HG03439 (cell line): ENCODE data around the gene ERF.

Experiments used
- ATAC-seq: cut with Tn5 transposase; IDR thresholded peaks from one replicate; pipeline ENCODE4 v1.9.1; 2021; ENCODE audit warnings: mild to moderate bottlenecking, moderate library complexity; ENCODE audit not compliant: unreplicated experiment

ERF gene

GRCh38 chr19:42217520-42218437, 37.1 kb downstream of the ERF start, which contains the start of gene DEDD2:
Gene DEDD2 (minus strand): TSS chr19:42217677. CDS start chr19:42217007, 670 bp downstream.
- peak; percentile 76 for ATAC-seq

- ATAC-seq = peak; percentile 15
Measured at GRCh38 chr19:42216653-42217519, 38.0 kb downstream of the ERF start.

- ATAC-seq = no peak
Measured at GRCh38 chr19:42214810-42215485, 40.0 kb downstream of the ERF start.

GRCh38 chr19:42212886-42213285, 42.0 kb downstream of the ERF start:
- no peak for ATAC-seq

- ATAC-seq = no peak
Measured at GRCh38 chr19:42208612-42209011, 46.3 kb downstream of the ERF start.

- no peak for ATAC-seq
Measured at GRCh38 chr19:42207767-42208271, 47.1 kb downstream of the ERF start.

- ATAC-seq = no peak
Measured at GRCh38 chr19:42206871-42207755, 47.8 kb downstream of the ERF start.

- ATAC-seq = no peak
Measured at GRCh38 chr19:42204664-42205063, 50.3 kb downstream of the ERF start.

GRCh38 chr19:42203700-42204099, 51.2 kb downstream of the ERF start:
- no peak for ATAC-seq

- ATAC-seq = no peak
Measured at GRCh38 chr19:42202290-42202880, 52.5 kb downstream of the ERF start.

- peak; percentile 40 for ATAC-seq
Measured at GRCh38 chr19:42201489-42202289, 53.2 kb downstream of the ERF start.

GRCh38 chr19:42200116-42200715, 54.7 kb downstream of the ERF start:
- no peak for ATAC-seq

GRCh38 chr19:42199440-42200115, 55.4 kb downstream of the ERF start:
- ATAC-seq = peak; percentile 41

GRCh38 chr19:42198676-42199439, 56.1 kb downstream of the ERF start:
- peak; percentile 14 for ATAC-seq
